Endometrial microvascular endothelial cells (primary cell): ENCODE measurements around the gene EMILIN1. TPM values are rescaled to one million over a fixed set of nuclear protein-coding genes. Genes with fewer than 3 reads are reported as not detected.
"Not testable (repeated sequence)": the region's sequence is repeated elsewhere in the genome, so short reads cannot be mapped to it uniquely, and the experiment has no call there.

Experiments used
- in situ Hi-C: cut with HindIII; loops from 2 replicates; pipeline ENCODE4 v1.10.0; 2017; ENCODE audit warnings: low sequenced_read_pairs, low pct_unique_long_range_greater_than_20kb; ENCODE audit errors: inconsistent ontology term
- total RNA-seq: library from RNA; depleted of rRNA; stranded (reverse); fragments of >200 nt; gene quantifications from one replicate; pipeline ENCODE4 v1.2.3, GENCODE V29; 2015; ENCODE audit errors: inconsistent ontology term

EMILIN1 gene
- total RNA-seq, 1 donor from 2014 or later = 1.5 TPM

- in situ Hi-C loops = no loop called here
Measured at GRCh38 chr2:27074738-27075565, 3.5 kb upstream of the EMILIN1 start.

GRCh38 chr2:27075566-27075871, 2.9 kb upstream of the EMILIN1 start:
- in situ Hi-C loops = not testable (repeated sequence)

GRCh38 chr2:27076323-27076722, 2.1 kb upstream of the EMILIN1 start:
- in situ Hi-C loops = no loop called here

GRCh38 chr2:27077231-27077630, 1.2 kb upstream of the EMILIN1 start:
- in situ Hi-C loops = no loop called here

GRCh38 chr2:27079233-27080139, 1.1 kb downstream of the EMILIN1 start:
- in situ Hi-C loops = no loop called here

- in situ Hi-C loops = no loop called here
Measured at GRCh38 chr2:27080140-27080469, 1.7 kb downstream of the EMILIN1 start.

- in situ Hi-C loops = no loop called here
Measured at GRCh38 chr2:27080603-27080936, 2.2 kb downstream of the EMILIN1 start.

- in situ Hi-C loops = no loop called here
Measured at GRCh38 chr2:27081984-27082772, 3.8 kb downstream of the EMILIN1 start.

GRCh38 chr2:27082773-27083409, 4.5 kb downstream of the EMILIN1 start:
- in situ Hi-C loops = no loop called here

- in situ Hi-C loops = no loop called here
Measured at GRCh38 chr2:27083410-27084296, 5.2 kb downstream of the EMILIN1 start.

- in situ Hi-C loops = no loop called here
Measured at GRCh38 chr2:27084297-27085061, 6.1 kb downstream of the EMILIN1 start.

- in situ Hi-C loops = no loop called here
Measured at GRCh38 chr2:27085062-27085672, 6.8 kb downstream of the EMILIN1 start.

GRCh38 chr2:27085673-27086089, 7.3 kb downstream of the EMILIN1 start:
- in situ Hi-C loops = no loop called here

GRCh38 chr2:27086090-27086723, 7.8 kb downstream of the EMILIN1 start:
- in situ Hi-C loops = no loop called here

- in situ Hi-C loops = no loop called here
Measured at GRCh38 chr2:27086724-27087593, 8.5 kb downstream of the EMILIN1 start, which contains the start of gene KHK. Gene KHK, plus strand, starts transcription at chr2:27086772. Its CDS starts 488 bp downstream, at chr2:27087260.
